RPMI7951 (cell line): ENCODE data around the gene DNMBP. TPM values are rescaled to one million over a fixed set of nuclear protein-coding genes. Genes with fewer than 3 reads are reported as not detected.

Source experiments
- DNase-seq: peaks from one replicate; pipeline ENCODE4 v3.0.0-alpha.2; 2012; ENCODE audit warnings: low read depth
- total RNA-seq: library from RNA; depleted of rRNA; stranded (reverse); fragments of >200 nt; shearing (Covaris generic); gene quantifications from 2 replicates; pipeline ENCODE4 v1.2.3, GENCODE V29; 2014; rRNA removed

The DNMBP gene
- total RNA-seq, 1 experiment from 2014 or later: 7.2 TPM

GRCh38 chr10:99827936-99828335 lies 181.8 kb downstream of the DNMBP start:
- DNase-seq: no peak

Other genes starting within 250 kb of the DNMBP start
- 13.2 and 14.8 TPM in 2 replicates for gene ABCC2, start 227.3 kb downstream of the DNMBP start, total RNA-seq
- gene CPN1, start 71.9 kb upstream of the DNMBP start, total RNA-seq: not detected in 2 replicates
- gene ERLIN1, start 176.1 kb upstream of the DNMBP start, total RNA-seq: 38.8 and 42.5 TPM in 2 replicates
- gene CHUK, start 219.6 kb upstream of the DNMBP start, total RNA-seq: 19.4 and 20.3 TPM in 2 replicates